ENCODE measurements around the gene CWH43.
"Not testable (repeated sequence)": the region's sequence is repeated elsewhere in the genome, so short reads cannot be mapped to it uniquely, and the experiment has no call there.

The CWH43 gene

GRCh38 chr4:48985976-48986653 lies at the start of gene CWH43:
Gene CWH43 (plus strand): TSS chr4:48986275. CDS start chr4:48986430, 155 bp downstream.
- no peak for DNase-seq (ENCODE audit: low spot score)

- no peak for DNase-seq (ENCODE audit: low spot score)
Observed at GRCh38 chr4:48937033-48937432, 49.0 kb upstream of the CWH43 start.

GRCh38 chr4:48938831-48939230 lies 47.2 kb upstream of the CWH43 start:
- no peak for DNase-seq (ENCODE audit: low spot score)

- peak; percentile 78 for DNase-seq (ENCODE audit: low spot score)
Observed at GRCh38 chr4:48939785-48940184, 46.3 kb upstream of the CWH43 start.

- no peak for DNase-seq (ENCODE audit: low spot score)
Observed at GRCh38 chr4:48943387-48943786, 42.7 kb upstream of the CWH43 start.

- no peak for DNase-seq (ENCODE audit: low spot score)
Observed at GRCh38 chr4:48944252-48944651, 41.8 kb upstream of the CWH43 start.

GRCh38 chr4:48944756-48945241 lies 41.3 kb upstream of the CWH43 start:
- DNase-seq (ENCODE audit: low spot score), result no peak

GRCh38 chr4:48945981-48946380 lies 40.1 kb upstream of the CWH43 start:
- no peak for DNase-seq (ENCODE audit: low spot score)

GRCh38 chr4:48947731-48948130 lies 38.3 kb upstream of the CWH43 start:
- no peak for DNase-seq (ENCODE audit: low spot score)

- no peak for DNase-seq (ENCODE audit: low spot score)
Observed at GRCh38 chr4:48949086-48949485, 37.0 kb upstream of the CWH43 start.

GRCh38 chr4:48949518-48950219 lies 36.4 kb upstream of the CWH43 start:
- DNase-seq (ENCODE audit: low spot score), result no peak

GRCh38 chr4:48954314-48954713 lies 31.8 kb upstream of the CWH43 start:
- no peak for DNase-seq (ENCODE audit: low spot score)

GRCh38 chr4:48957366-48957765 lies 28.7 kb upstream of the CWH43 start:
- DNase-seq (ENCODE audit: low spot score), result not testable (repeated sequence)

GRCh38 chr4:48958582-48958981 lies 27.5 kb upstream of the CWH43 start:
- no peak for DNase-seq (ENCODE audit: low spot score)

GRCh38 chr4:48960988-48961635 lies 25.0 kb upstream of the CWH43 start:
- DNase-seq (ENCODE audit: low spot score), result no peak

GRCh38 chr4:48962636-48963035 lies 23.4 kb upstream of the CWH43 start:
- DNase-seq (ENCODE audit: low spot score), result no peak

GRCh38 chr4:48963042-48963679 lies 22.9 kb upstream of the CWH43 start:
- peak; percentile 88 for DNase-seq (ENCODE audit: low spot score)

GRCh38 chr4:48967101-48967500 lies 19.0 kb upstream of the CWH43 start:
- no peak for DNase-seq (ENCODE audit: low spot score)

GRCh38 chr4:48967631-48968030 lies 18.4 kb upstream of the CWH43 start:
- no peak for DNase-seq (ENCODE audit: low spot score)

- no peak for DNase-seq (ENCODE audit: low spot score)
Observed at GRCh38 chr4:48968814-48969213, 17.3 kb upstream of the CWH43 start.

- DNase-seq (ENCODE audit: low spot score), result peak; percentile 6
Observed at GRCh38 chr4:48970471-48970921, 15.6 kb upstream of the CWH43 start.

- DNase-seq (ENCODE audit: low spot score), result no peak
Observed at GRCh38 chr4:48974979-48975640, 11.0 kb upstream of the CWH43 start.
